Neural crest cell (in vitro differentiated cells): ENCODE results near the gene HOXA6. TPM values are rescaled to one million over a fixed set of nuclear protein-coding genes. Genes with fewer than 3 reads are reported as not detected.

Experiments used
- DNase-seq: peaks from one replicate; pipeline ENCODE4 v3.0.0; 2021; ENCODE audit warnings: low read depth, mixed read lengths, low spot score
- H3K27ac Mint-ChIP-seq: one replicate; pipeline ENCODE4 v1.8.0; 2021; ENCODE audit warnings: mild to moderate bottlenecking, mixed read lengths; ENCODE audit not compliant: unreplicated experiment
- H3K27me3 Mint-ChIP-seq: 2 replicates; pipeline ENCODE4 v1.8.0; 2021; ENCODE audit warnings: low read depth, mild to moderate bottlenecking, mixed read lengths
- H3K36me3 Mint-ChIP-seq: 2 replicates; pipeline ENCODE4 v1.8.0; 2021; ENCODE audit warnings: low read depth, mild to moderate bottlenecking, mixed read lengths
- H3K4me1 Mint-ChIP-seq: 2 replicates; pipeline ENCODE4 v1.8.0; 2021; ENCODE audit warnings: mixed read lengths
- H3K4me3 Mint-ChIP-seq: one replicate; pipeline ENCODE4 v1.8.0; 2021; ENCODE audit warnings: mild to moderate bottlenecking, mixed read lengths
- H3K9me3 Mint-ChIP-seq: 2 replicates; pipeline ENCODE4 v1.8.0; 2021; ENCODE audit warnings: mixed read lengths
- CTCF ChIP-seq: fragments of 200-600 bp; sonication (generic); conservative IDR thresholded peaks from 2 replicates; pipeline ENCODE4 v1.5.0; 2021; ENCODE audit warnings: antibody characterized with exemption, mild to moderate bottlenecking
- total RNA-seq: library from RNA; stranded (reverse); gene quantifications from 2 replicates; pipeline ENCODE4 v1.2.1, GENCODE V29; 2021

The HOXA6 gene
- total RNA-seq, 1 donor from 2014 or later = 1.6 TPM

GRCh38 chr7:27154901-27155815 lies 7.6 kb upstream of the HOXA6 start:
- no peak for TF ChIP-seq CTCF
- no peak for DNase-seq
- Mint-ChIP-seq H3K4me3 (peak overlapping the region; percentile 95), H3K36me3 (peaks cover 8% of the 10 kb centered on the region), H3K27me3 (peaks cover 100% of the 10 kb centered on the region), H3K9me3 (no peaks in the 10 kb centered on the region), H3K4me1 (peaks cover 32% of the 10 kb centered on the region), H3K27ac (peak overlapping the region; percentile 92)

- TF ChIP-seq CTCF = no peak
- Mint-ChIP-seq H3K9me3 (no peaks in the 10 kb centered on the region), H3K36me3 (peaks cover 8% of the 10 kb centered on the region), H3K4me3 (peak overlapping the region; percentile 64), H3K4me1 (peaks cover 32% of the 10 kb centered on the region), H3K27ac (no peak overlapping the region), H3K27me3 (peaks cover 100% of the 10 kb centered on the region)
- no peak for DNase-seq
Observed at GRCh38 chr7:27154369-27154768, 6.8 kb upstream of the HOXA6 start.

DNA sequence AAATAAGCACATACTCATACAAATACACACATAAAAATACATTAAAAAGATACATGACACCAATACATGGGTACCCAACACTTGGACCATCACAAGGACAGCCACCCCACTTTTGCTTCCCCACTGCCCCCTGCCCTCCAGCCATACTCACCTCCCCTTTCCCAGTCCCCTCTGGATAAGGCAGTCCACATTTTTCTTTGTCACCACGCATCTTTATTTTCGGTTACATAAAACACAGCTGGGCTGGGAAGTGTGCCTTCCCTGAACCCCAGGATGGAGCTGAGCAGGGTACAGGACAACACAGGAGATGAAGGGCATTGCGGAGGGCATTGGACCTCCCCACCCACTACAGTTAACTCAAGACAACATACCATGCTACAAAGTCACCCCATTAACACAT lies 6.0 kb upstream of the HOXA6 start:
- TF ChIP-seq CTCF = no peak
- Mint-ChIP-seq H3K4me3 (peak overlapping the region; percentile 64), H3K4me1 (peaks cover 32% of the 10 kb centered on the region), H3K9me3 (no peaks in the 10 kb centered on the region), H3K27me3 (peaks cover 100% of the 10 kb centered on the region), H3K36me3 (peaks cover 8% of the 10 kb centered on the region), H3K27ac (no peak overlapping the region)
- no peak for DNase-seq

DNA sequence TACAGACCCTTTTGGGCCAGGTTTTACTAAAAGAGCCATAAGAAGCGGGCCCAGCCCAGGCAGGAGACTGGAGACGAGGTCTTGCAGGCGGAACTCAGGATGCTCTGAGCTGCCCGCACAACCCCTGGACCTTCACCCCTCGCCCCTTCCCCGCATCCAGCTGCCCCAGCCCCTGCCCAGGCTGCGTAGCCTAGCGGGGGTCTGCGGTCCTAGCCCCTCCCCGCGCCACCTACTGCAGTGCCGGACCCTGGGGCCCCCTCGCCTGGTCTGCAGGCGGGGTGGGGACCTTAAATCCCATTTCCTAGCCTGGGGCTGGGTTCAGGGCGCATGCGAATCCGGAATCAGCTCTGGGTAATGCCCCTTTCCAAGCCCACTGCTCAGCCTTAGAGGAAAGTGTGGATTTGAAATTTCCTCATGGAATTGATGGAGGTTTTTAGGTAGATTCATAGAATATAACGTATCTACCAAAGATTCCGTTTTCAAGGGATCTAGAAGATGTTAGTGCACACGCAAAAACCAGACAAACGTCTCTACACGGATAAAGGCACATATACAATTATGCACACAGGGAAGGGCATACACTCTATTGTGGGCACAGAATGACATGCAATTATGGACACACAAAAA lies 5.4 kb upstream of the HOXA6 start:
- Mint-ChIP-seq H3K27ac (no peak overlapping the region), H3K4me1 (peaks cover 31% of the 10 kb centered on the region), H3K36me3 (peaks cover 5% of the 10 kb centered on the region), H3K4me3 (peak overlapping the region; percentile 54), H3K27me3 (peaks cover 100% of the 10 kb centered on the region), H3K9me3 (no peaks in the 10 kb centered on the region)
- no peak for DNase-seq
- no peak for TF ChIP-seq CTCF

- TF ChIP-seq CTCF = no peak
- peaks cover 100% of the 10 kb centered on the region for H3K27me3 Mint-ChIP-seq
- no peaks in the 10 kb centered on the region for H3K9me3 Mint-ChIP-seq
- H3K4me1 Mint-ChIP-seq = peaks cover 28% of the 10 kb centered on the region
- H3K27ac Mint-ChIP-seq = peak within 1 kb of the TSS; percentile 80
- H3K36me3 Mint-ChIP-seq = peaks cover 5% of the 10 kb centered on the region
- peak within 1 kb of the TSS; percentile 85 for H3K4me3 Mint-ChIP-seq
- no peak for DNase-seq
Observed at GRCh38 chr7:27151931-27152815, 4.6 kb upstream of the HOXA6 start, which contains the start of gene HOXA3. Gene HOXA3, minus strand, starts transcription at chr7:27152583. Its CDS starts 41,943 bp downstream, at chr7:27110640.
